ENCODE data around the gene RRP8.

- TF ChIP-seq CTCF (IDR thresholded peaks at IDR 0.05; ENCODE audit: poor library complexity, severe bottlenecking): no peak
- no peak for TF ChIP-seq EZH2 (IDR thresholded peaks at IDR 0.05; ENCODE audit: borderline replicate concordance, insufficient read depth, low read length, poor library complexity, severe bottlenecking)
- no peak for TF ChIP-seq MXI1 (conservative IDR thresholded peaks at IDR 0.05; ENCODE audit: poor library complexity, severe bottlenecking)
- no peak for TF ChIP-seq EP300 (conservative IDR thresholded peaks at IDR 0.05; ENCODE audit: poor library complexity, severe bottlenecking)
- no peak for TF ChIP-seq SMC3 (conservative IDR thresholded peaks at IDR 0.05; ENCODE audit: poor library complexity)
- TF ChIP-seq TAF1 (IDR thresholded peaks at IDR 0.05; ENCODE audit: low read depth): no peak
- TF ChIP-seq POLR2AphosphoS5 (IDR thresholded peaks at IDR 0.05): no peak
Observed at GRCh38 chr11:6613496-6613895, 10.1 kb upstream of the RRP8 start.

Data from neural cell (in vitro differentiated cells).